M059J (cell line): ENCODE data around the gene TBC1D3L. TPM values are rescaled to one million over a fixed set of nuclear protein-coding genes. Genes with fewer than 3 reads are reported as not detected.
"Not testable (repeated sequence)": the region's sequence is repeated elsewhere in the genome, so short reads cannot be mapped to it uniquely, and the experiment has no call there.

Experiments used
- DNase-seq: peaks from one replicate; pipeline ENCODE4 v3.0.0-alpha.2; 2012; ENCODE audit warnings: low read depth
- total RNA-seq: library from RNA; depleted of rRNA; stranded (reverse); fragments of >200 nt; shearing (Covaris generic); gene quantifications from 2 replicates; pipeline ENCODE4 v1.2.3, GENCODE V29; 2014; rRNA removed

The TBC1D3L gene
- not detected in 2 replicates for total RNA-seq

- not testable (repeated sequence) for DNase-seq
Observed at GRCh38 chr17:37988960-37989359, at the start of gene TBC1D3L. TBC1D3L (minus strand) TSS chr17:37989060; CDS start chr17:37987520, 1,540 bp downstream.

GRCh38 chr17:38003676-38004075 lies 14.8 kb upstream of the TBC1D3L start, which contains the start of gene TBC1D3D:
TBC1D3D (plus strand) TSS chr17:38003976; CDS start chr17:38005561, 1,585 bp downstream.
- DNase-seq, result not testable (repeated sequence)

Other genes with a start within 250 kb of the TBC1D3L start
- not detected in 2 replicates for gene HNF1B, start 244.0 kb downstream of the TBC1D3L start, total RNA-seq
- not detected in 2 replicates for gene TBC1D3K, start 64.6 kb downstream of the TBC1D3L start, total RNA-seq
- gene TBC1D3D, start 14.9 kb upstream of the TBC1D3L start, total RNA-seq, result 0.30 TPM in 1 of 2 replicates, not detected in the other
- gene TBC1D3C, start 79.6 kb upstream of the TBC1D3L start, total RNA-seq, result 1.1 and 1.7 TPM in 2 replicates
- gene TBC1D3E, start 138.9 kb upstream of the TBC1D3L start, total RNA-seq, result not detected in 2 replicates
- gene TBC1D3, start 203.5 kb upstream of the TBC1D3L start, total RNA-seq, result not detected in 2 replicates